SK-N-SH (cell line): ENCODE results near the gene KLB. TPM values are rescaled to one million over a fixed set of nuclear protein-coding genes. Genes with fewer than 3 reads are reported as not detected.
"Not testable (repeated sequence)": the region's sequence is repeated elsewhere in the genome, so short reads cannot be mapped to it uniquely, and the experiment has no call there.

Source experiments
- CTCF ChIA-PET: fragments of 300-600, 350-600 bp; formaldehyde crosslinking; extraction: SDS; loops from one replicate; lab custom pipeline; 2021; lab: Yijun Ruan, JAX
- POLR2A ChIA-PET: fragments of 350-600 bp; sonication (Branson Sonifier 250); formaldehyde crosslinking; extraction: SDS; loops from one replicate; lab custom pipeline; 2020; ENCODE audit warnings: antibody characterized with exemption, inconsistent platforms; lab: Yijun Ruan, JAX
- DNase-seq: peaks from one replicate; pipeline ENCODE4 v3.0.0; 2012
- H2AFZ ChIP-seq: fragments of 200-600 bp; sonication (generic); 2 replicates; pipeline ENCODE4 v1.8.1; 2016; ENCODE audit warnings: antibody characterized with exemption, mild to moderate bottlenecking, low read depth
- H3F3A ChIP-seq: fragments of 200-600 bp; sonication (generic); replicated peaks from 2 replicates; pipeline ENCODE3; 2016; ENCODE audit warnings: antibody characterized with exemption, mild to moderate bottlenecking; ENCODE audit not compliant: insufficient read depth
- H3K27ac ChIP-seq, 2 experiments: fragments of 200-500 bp in 1 of 2; fragments of 200-600 bp in 1 of 2; sonication (Bioruptor generic) in 1 of 2; sonication (generic), shearing (Covaris generic) in 1 of 2; 2 replicates each; pipeline versions ENCODE4 v1.5.1 to v1.6.1; 2014 to 2016; ENCODE audit warnings: low read depth in 2 of 2, inconsistent platforms in 1 of 2, low read length in 1 of 2, mild to moderate bottlenecking in 1 of 2, mixed read lengths in 1 of 2
- H3K27me3 ChIP-seq: fragments of 200-600 bp; sonication (generic), shearing (Covaris generic); 2 replicates; pipeline ENCODE4 v1.6.1; 2016; ENCODE audit warnings: mixed run types; ENCODE audit not compliant: insufficient read depth
- H3K36me3 ChIP-seq, 2 experiments: fragments of 200-500 bp in 1 of 2; fragments of 200-600 bp in 1 of 2; sonication (Bioruptor generic) in 1 of 2; sonication (generic) in 1 of 2; replicated peaks in 1 of 2; 2 replicates each; pipeline versions ENCODE3 to v1.5.1; 2014 to 2016; ENCODE audit warnings: low read length in 1 of 2, mild to moderate bottlenecking in 1 of 2; ENCODE audit not compliant: insufficient read depth in 2 of 2, control insufficient read depth in 1 of 2
- H3K4me1 ChIP-seq, 2 experiments: fragments of 200-500 bp in 1 of 2; fragments of 200-600 bp in 1 of 2; sonication (Bioruptor generic) in 1 of 2; sonication (generic), shearing (Covaris generic) in 1 of 2; 2 replicates each; pipeline versions ENCODE4 v1.5.1 to v1.6.1; 2014 to 2016; ENCODE audit warnings: low read depth in 1 of 2, low read length in 1 of 2, mixed run types in 1 of 2; ENCODE audit not compliant: insufficient read depth in 2 of 2, control insufficient read depth in 1 of 2
- H3K4me2 ChIP-seq: fragments of 200-600 bp; sonication (generic), shearing (Covaris generic); 2 replicates; pipeline ENCODE4 v1.6.1; 2017; ENCODE audit warnings: mixed run types
- H3K4me3 ChIP-seq, 2 experiments: fragments of 200-500 bp in 1 of 2; fragments of 200-600 bp in 1 of 2; sonication (Bioruptor generic) in 1 of 2; sonication (generic), shearing (Covaris generic) in 1 of 2; 2 replicates each; pipeline versions ENCODE4 v1.5.1 to v1.8.1; 2014 to 2016; ENCODE audit warnings: low read depth in 2 of 2, inconsistent platforms in 1 of 2, low read length in 1 of 2, mild to moderate bottlenecking in 1 of 2, mixed read lengths in 1 of 2, moderate library complexity in 1 of 2
- H3K79me2 ChIP-seq: fragments of 200-600 bp; sonication (generic); 2 replicates; pipeline ENCODE4 v1.8.1; 2017; ENCODE audit warnings: mild to moderate bottlenecking; ENCODE audit not compliant: insufficient read depth
- H3K9ac ChIP-seq: fragments of 200-600 bp; sonication (generic); 2 replicates; pipeline ENCODE4 v1.6.1; 2017; ENCODE audit warnings: mixed run types
- H3K9me2 ChIP-seq: fragments of 200-600 bp; sonication (generic); 2 replicates; pipeline ENCODE4 v1.6.1; 2017; ENCODE audit warnings: mixed run types
- H3K9me3 ChIP-seq: fragments of 200-600 bp; sonication (generic); 2 replicates; pipeline ENCODE4 v1.6.1; 2017; ENCODE audit warnings: mixed run types, mild to moderate bottlenecking, moderate library complexity
- H4K20me1 ChIP-seq: fragments of 200-600 bp; sonication (generic); 2 replicates; pipeline ENCODE4 v1.6.1; 2017; ENCODE audit warnings: mild to moderate bottlenecking, mixed run types; ENCODE audit not compliant: insufficient read depth
- ELF1 ChIP-seq: IDR thresholded peaks from 2 replicates; pipeline ENCODE4 v1.4.0; 2012
- EZH2phosphoT487 ChIP-seq: fragments of 200-600 bp; sonication (generic); IDR thresholded peaks from 2 replicates; pipeline ENCODE4 v1.6.1; 2017; ENCODE audit warnings: low read depth, mixed run types, mild to moderate bottlenecking, antibody characterized with exemption, moderate library complexity, borderline replicate concordance
- FOSL2 ChIP-seq: IDR thresholded peaks from 2 replicates; pipeline ENCODE4 v1.4.0; 2012; ENCODE audit warnings: low read depth, mild to moderate bottlenecking, moderate library complexity, borderline replicate concordance
- FOXJ3 ChIP-seq: sonication (generic); formaldehyde crosslinking; IDR thresholded peaks from 2 replicates; pipeline ENCODE4 v1.5.1; 2020; ENCODE audit warnings: mild to moderate bottlenecking, missing genetic modification reagents
- JUND ChIP-seq: IDR thresholded peaks from 2 replicates; pipeline ENCODE4 v1.4.0; 2012
- MEF2A ChIP-seq: IDR thresholded peaks from 2 replicates; pipeline ENCODE4 v1.4.0; 2012; ENCODE audit warnings: low read depth, borderline replicate concordance
- MXI1 ChIP-seq: IDR thresholded peaks from 2 replicates; pipeline ENCODE4 v1.6.1; 2012; ENCODE audit warnings: mild to moderate bottlenecking, low read depth, low read length, improper control_type of control experiment
- NFIC ChIP-seq: IDR thresholded peaks from 2 replicates; pipeline ENCODE4 v1.4.0; 2012; ENCODE audit warnings: borderline replicate concordance
- RAD21 ChIP-seq: IDR thresholded peaks from 2 replicates; pipeline ENCODE4 v1.6.1; 2012; ENCODE audit warnings: mild to moderate bottlenecking, low read length
- REST ChIP-seq: IDR thresholded peaks from 2 replicates; pipeline ENCODE4 v1.6.1; 2012; ENCODE audit warnings: mild to moderate bottlenecking, low read depth, low read length, moderate library complexity
- SIN3A ChIP-seq: IDR thresholded peaks from 2 replicates; pipeline ENCODE4 v1.6.1; 2012; ENCODE audit warnings: low read depth, mild to moderate bottlenecking, low read length, moderate library complexity, borderline replicate concordance
- TCF12 ChIP-seq: IDR thresholded peaks from 2 replicates; pipeline ENCODE4 v1.4.0; 2012
- WGBS: methylation state at CpG from one replicate; pipeline ENCODE4 v1.1.6; 2017; ENCODE audit warnings: low lambda C conversion rate; 5-methylcytosine and 5-hydroxymethylcytosine counted together
- polyA plus RNA-seq, 3 experiments: library from polyadenylated mRNA; depleted of rRNA; stranded (reverse); fragments of >200 nt; gene quantifications; 2 replicates each; pipeline ENCODE4 v1.2.3, GENCODE V29; 2012
- TF ChIP-seq, protein P1 (sequence below): IDR thresholded peaks from 2 replicates; pipeline ENCODE4 v1.4.0; 2012; ENCODE audit warnings: low read depth
- TF ChIP-seq, protein P2 (sequence below): fragments of 200-600 bp; sonication (generic); IDR thresholded peaks from 2 replicates; pipeline ENCODE4 v1.6.1; 2017; ENCODE audit warnings: antibody characterized with exemption, mild to moderate bottlenecking, moderate library complexity
- TF ChIP-seq, protein P3 (sequence below): fragments of 150-350 bp; IDR thresholded peaks from 2 replicates; pipeline ENCODE4 v1.6.1; 2017; ENCODE audit warnings: antibody characterized with exemption, low read length, low read depth, borderline replicate concordance

The KLB gene
- polyA plus RNA-seq, 1 of the 3 experiments (the other 2 are of a cell fraction): not detected

DNA sequence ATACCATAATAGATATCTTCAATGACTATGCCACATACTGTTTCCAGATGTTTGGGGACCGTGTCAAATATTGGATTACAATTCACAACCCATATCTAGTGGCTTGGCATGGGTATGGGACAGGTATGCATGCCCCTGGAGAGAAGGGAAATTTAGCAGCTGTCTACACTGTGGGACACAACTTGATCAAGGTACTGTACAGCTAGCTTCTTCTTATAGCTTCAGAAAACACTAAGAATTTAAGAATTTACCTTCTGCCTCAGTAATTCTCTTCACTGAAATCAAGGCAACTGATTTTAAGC, 805 bp downstream of the KLB start (continued):
- TF ChIP-seq TCF12 (no peak), MEF2A (no peak), REST (no peak), MXI1 (no peak), SIN3A (no peak)

GRCh38 chr4:39410415-39410814, 3.7 kb downstream of the KLB start:
- Histone ChIP-seq H3F3A (no peaks in the 10 kb centered on the region), H3K9ac (no peak overlapping the region), H3K9me3 (no peaks in the 10 kb centered on the region), H3K9me2 (no peaks in the 10 kb centered on the region), H3K79me2 (no peaks in the 10 kb centered on the region), H3K4me2 (no peak overlapping the region), H3K4me1 (no peaks in the 10 kb centered on the region), H3K36me3 (no peaks in the 10 kb centered on the region), H3K4me3 (no peak overlapping the region), H2AFZ (peak overlapping the region; percentile 16; the same call in 1 of the 2 replicates), H3K27ac (no peak overlapping the region), H3K27me3 (no peaks in the 10 kb centered on the region), H4K20me1 (no peaks in the 10 kb centered on the region)
- ChIA-PET CTCF (no interaction called here), POLR2A (no interaction called here)
- TF ChIP-seq FOXJ3 (CRISPR knock-in tag) (no peak), JUND (no peak), NFIC (no peak), RAD21 (peak; percentile 41), FOSL2 (no peak), ELF1 (no peak), MEF2A (no peak), MXI1 (no peak), EZH2phosphoT487 (no peak)
- TF ChIP-seq, protein P1, sequence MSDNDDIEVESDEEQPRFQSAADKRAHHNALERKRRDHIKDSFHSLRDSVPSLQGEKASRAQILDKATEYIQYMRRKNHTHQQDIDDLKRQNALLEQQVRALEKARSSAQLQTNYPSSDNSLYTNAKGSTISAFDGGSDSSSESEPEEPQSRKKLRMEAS: no peak
- TF ChIP-seq, protein P2, sequence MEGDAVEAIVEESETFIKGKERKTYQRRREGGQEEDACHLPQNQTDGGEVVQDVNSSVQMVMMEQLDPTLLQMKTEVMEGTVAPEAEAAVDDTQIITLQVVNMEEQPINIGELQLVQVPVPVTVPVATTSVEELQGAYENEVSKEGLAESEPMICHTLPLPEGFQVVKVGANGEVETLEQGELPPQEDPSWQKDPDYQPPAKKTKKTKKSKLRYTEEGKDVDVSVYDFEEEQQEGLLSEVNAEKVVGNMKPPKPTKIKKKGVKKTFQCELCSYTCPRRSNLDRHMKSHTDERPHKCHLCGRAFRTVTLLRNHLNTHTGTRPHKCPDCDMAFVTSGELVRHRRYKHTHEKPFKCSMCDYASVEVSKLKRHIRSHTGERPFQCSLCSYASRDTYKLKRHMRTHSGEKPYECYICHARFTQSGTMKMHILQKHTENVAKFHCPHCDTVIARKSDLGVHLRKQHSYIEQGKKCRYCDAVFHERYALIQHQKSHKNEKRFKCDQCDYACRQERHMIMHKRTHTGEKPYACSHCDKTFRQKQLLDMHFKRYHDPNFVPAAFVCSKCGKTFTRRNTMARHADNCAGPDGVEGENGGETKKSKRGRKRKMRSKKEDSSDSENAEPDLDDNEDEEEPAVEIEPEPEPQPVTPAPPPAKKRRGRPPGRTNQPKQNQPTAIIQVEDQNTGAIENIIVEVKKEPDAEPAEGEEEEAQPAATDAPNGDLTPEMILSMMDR: peak; percentile 43
- TF ChIP-seq, protein P3, sequence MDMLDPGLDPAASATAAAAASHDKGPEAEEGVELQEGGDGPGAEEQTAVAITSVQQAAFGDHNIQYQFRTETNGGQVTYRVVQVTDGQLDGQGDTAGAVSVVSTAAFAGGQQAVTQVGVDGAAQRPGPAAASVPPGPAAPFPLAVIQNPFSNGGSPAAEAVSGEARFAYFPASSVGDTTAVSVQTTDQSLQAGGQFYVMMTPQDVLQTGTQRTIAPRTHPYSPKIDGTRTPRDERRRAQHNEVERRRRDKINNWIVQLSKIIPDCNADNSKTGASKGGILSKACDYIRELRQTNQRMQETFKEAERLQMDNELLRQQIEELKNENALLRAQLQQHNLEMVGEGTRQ: no peak
- DNase-seq: no peak
- WGBS: 54% methylated on average over 5 of the region's 5 CpGs

DNA sequence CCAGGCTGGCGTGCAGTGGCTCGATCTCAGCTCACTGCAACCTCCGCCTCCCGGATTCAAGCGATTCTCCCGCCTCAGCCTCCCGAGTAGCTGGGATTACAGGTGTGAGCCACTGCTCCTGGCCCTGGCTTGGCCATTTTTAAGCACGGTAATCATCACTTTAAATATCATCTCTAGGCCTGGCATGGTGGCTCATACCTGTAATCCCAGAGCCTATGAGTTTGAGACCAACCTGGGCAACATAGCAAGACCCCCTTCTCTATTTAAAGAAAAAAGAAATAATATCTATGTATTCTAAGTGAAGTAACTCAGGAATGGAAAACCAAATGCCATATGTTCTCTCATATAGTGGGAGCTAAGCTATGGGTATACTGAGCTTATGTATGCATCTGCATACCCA, 4.8 kb downstream of the KLB start:
- H3F3A ChIP-seq, H3K79me2 ChIP-seq, DNase-seq, H3K27me3 ChIP-seq, H3K4me1 ChIP-seq, H3K4me3 ChIP-seq, H3K27ac ChIP-seq, H3K36me3 ChIP-seq, H4K20me1 ChIP-seq, H3K9me3 ChIP-seq, H2AFZ ChIP-seq, POLR2A ChIA-PET, H3K4me2 ChIP-seq, CTCF ChIA-PET, H3K9me2 ChIP-seq, H3K9ac ChIP-seq: not testable (repeated sequence)
- 87% methylated on average over 8 of the region's 8 CpGs for WGBS
